Posterior cingulate gyrus (tissue), 11 donors: Measurements from ENCODE around the gene KRT78.
A peak's percentile ranks its signal among the peaks of the same experiment; 100 is the strongest.
"Not testable (repeated sequence)": the region's sequence is repeated elsewhere in the genome, so short reads cannot be mapped to it uniquely, and the experiment has no call there.

Experiments used
- DNase-seq, 10 donors: peaks; one replicate each; pipeline versions ENCODE4 v3.0.0 to v3.0.0-alpha.2; 2020 to 2021; ENCODE audit warnings: mixed read lengths in 3 of 10
- intact Hi-C: fragments of 100-400 bp; cut with DNase I; formaldehyde crosslinking; loops from one replicate; pipeline ENCODE4 v1.15.1; 2023

The KRT78 gene

GRCh38 chr12:52873513-52873831 is 24.7 kb upstream of the KRT78 start:
- intact Hi-C loops, result no loop called here
- no peak for DNase-seq

- intact Hi-C loops, result no loop called here
- peak in 1 of 10 donors; percentile 40 for DNase-seq
Observed at GRCh38 chr12:52872644-52873389, 24.0 kb upstream of the KRT78 start.

GRCh38 chr12:52871291-52872039 is 22.7 kb upstream of the KRT78 start:
- intact Hi-C loops, result loop anchor here (2.0 kb wide), 1 partner anchor 289 kb away; no protein-coding TSS in a partner anchor
- DNase-seq, result peak in 1 of 10 donors; percentile 83

- intact Hi-C loops, result loop anchor here (2.0 kb wide), 1 partner anchor 288 kb away; no protein-coding TSS in a partner anchor
- DNase-seq, result peak in 9 of 10 donors; percentile 27 to 93 (median 66)
Observed at GRCh38 chr12:52870361-52871290, 21.8 kb upstream of the KRT78 start.

- intact Hi-C loops, result loop anchor here (5.0 kb wide), 1 partner anchor 495 kb away; no protein-coding TSS in a partner anchor
- DNase-seq, result peak in 1 of 10 donors; percentile 31
Observed at GRCh38 chr12:52867642-52868041, 18.8 kb upstream of the KRT78 start.

- DNase-seq, result no peak
- intact Hi-C loops, result loop anchor here (5.0 kb wide), 1 partner anchor 495 kb away; no protein-coding TSS in a partner anchor
Observed at GRCh38 chr12:52867152-52867551, 18.4 kb upstream of the KRT78 start.

GRCh38 chr12:52865090-52865944 is 16.5 kb upstream of the KRT78 start:
- DNase-seq, result peak; percentile 36 to 94 (median 68)
- intact Hi-C loops, result loop anchor here (5.0 kb wide), 1 partner anchor 493 kb away; no protein-coding TSS in a partner anchor

- DNase-seq, result peak in 1 of 10 donors; percentile 57
- intact Hi-C loops, result no loop called here
Observed at GRCh38 chr12:52862023-52862422, 13.2 kb upstream of the KRT78 start.

GRCh38 chr12:52861511-52861910 is 12.7 kb upstream of the KRT78 start:
- intact Hi-C loops, result no loop called here
- DNase-seq, result peak in 2 of 10 donors; percentile 44 to 62

- DNase-seq, result peak in 1 of 10 donors; percentile 55
- intact Hi-C loops, result no loop called here
Observed at GRCh38 chr12:52860102-52860823, 11.5 kb upstream of the KRT78 start.

- no peak for DNase-seq
- intact Hi-C loops, result no loop called here
Observed at GRCh38 chr12:52857500-52857899, 8.7 kb upstream of the KRT78 start.

GRCh38 chr12:52856787-52857186 is 8.0 kb upstream of the KRT78 start:
- intact Hi-C loops, result no loop called here
- no peak for DNase-seq

GRCh38 chr12:52856077-52856476 is 7.3 kb upstream of the KRT78 start:
- DNase-seq, intact Hi-C loops: not testable (repeated sequence)

- intact Hi-C loops, result no loop called here
- DNase-seq, result peak in 1 of 10 donors; percentile 16
Observed at GRCh38 chr12:52851787-52852186, 3.0 kb upstream of the KRT78 start.

GRCh38 chr12:52850681-52851080 is 1.9 kb upstream of the KRT78 start:
- peak in 1 of 10 donors; percentile 41 for DNase-seq
- intact Hi-C loops, result no loop called here

GRCh38 chr12:52849511-52849910 is 717 bp upstream of the KRT78 start:
- intact Hi-C loops, result no loop called here
- DNase-seq, result peak in 1 of 10 donors; percentile 66

- peak in 2 of 10 donors; percentile 61 to 62 for DNase-seq
- intact Hi-C loops, result no loop called here
Observed at GRCh38 chr12:52847335-52848102, 1.3 kb downstream of the KRT78 start.
